HG03196 (cell line): ENCODE measurements around the gene SYNDIG1.

Source experiments
- ATAC-seq: cut with Tn5 transposase; IDR thresholded peaks from one replicate; pipeline ENCODE4 v1.9.1; 2021; ENCODE audit not compliant: unreplicated experiment

Gene SYNDIG1

GRCh38 chr20:24560571-24561491 is 91.4 kb downstream of the SYNDIG1 start:
- no peak for ATAC-seq

- ATAC-seq = no peak
These were observed 96.5 kb downstream of the SYNDIG1 start for GRCh38 chr20:24565835-24566351.

DNA sequence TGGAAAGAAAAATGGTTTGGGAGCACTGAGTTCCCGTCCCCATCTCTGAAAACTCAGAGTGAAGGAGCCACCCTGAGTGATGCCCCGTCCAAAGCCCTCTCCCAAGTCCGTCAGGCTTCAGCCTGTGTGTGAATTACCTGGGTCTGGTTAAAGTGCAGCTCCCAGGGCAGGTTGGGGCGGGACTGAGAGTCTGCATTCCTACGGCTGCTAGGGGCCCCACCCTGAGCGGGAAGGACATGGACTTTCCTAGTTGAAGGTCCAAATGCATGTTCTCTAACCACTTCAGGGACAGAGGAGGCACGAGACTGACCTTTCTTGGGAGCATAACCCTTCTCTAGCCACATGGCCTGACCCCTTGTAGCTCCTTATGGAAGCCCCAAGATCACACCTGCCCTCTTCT is 97.2 kb downstream of the SYNDIG1 start:
- ATAC-seq = no peak

DNA sequence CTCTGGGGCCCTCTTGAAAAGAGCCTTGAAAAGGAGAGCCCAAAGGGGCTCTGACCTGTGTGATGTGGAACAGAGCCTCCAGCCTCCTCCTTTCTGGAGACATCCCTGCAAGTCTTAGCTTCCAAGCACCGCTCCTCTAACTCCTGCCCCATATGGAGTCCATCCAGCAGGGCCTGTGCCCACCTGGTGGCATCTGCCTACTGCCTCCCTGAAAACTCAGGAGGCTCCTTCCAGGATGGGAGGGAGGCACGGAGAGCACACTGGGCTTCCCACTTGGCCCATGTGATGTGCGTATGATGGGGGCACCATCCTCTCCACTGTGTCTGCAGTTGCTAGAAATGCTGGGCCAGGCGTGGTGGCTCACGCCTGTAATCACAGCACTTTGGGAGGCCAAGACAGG is 98.1 kb downstream of the SYNDIG1 start:
- ATAC-seq = no peak

DNA sequence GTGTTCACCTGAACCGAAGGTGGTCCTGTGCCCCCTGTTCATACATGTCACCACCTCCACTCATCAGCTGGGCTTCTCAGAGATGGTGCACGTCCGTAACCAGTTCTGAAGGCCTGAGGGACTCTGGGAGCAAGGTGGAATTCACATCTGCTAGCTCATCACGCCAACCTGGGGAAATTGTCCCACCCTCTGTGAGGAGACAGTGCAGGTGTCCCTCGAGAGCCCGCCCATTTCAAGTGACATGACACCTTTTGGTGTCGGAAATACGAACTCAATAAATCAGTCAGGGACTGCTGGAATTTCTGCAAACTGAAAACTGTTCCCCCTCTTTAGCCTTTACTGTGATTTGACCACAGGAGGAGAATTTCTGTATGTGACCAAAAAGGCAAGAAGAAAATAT is 99.4 kb downstream of the SYNDIG1 start:
- no peak for ATAC-seq

DNA sequence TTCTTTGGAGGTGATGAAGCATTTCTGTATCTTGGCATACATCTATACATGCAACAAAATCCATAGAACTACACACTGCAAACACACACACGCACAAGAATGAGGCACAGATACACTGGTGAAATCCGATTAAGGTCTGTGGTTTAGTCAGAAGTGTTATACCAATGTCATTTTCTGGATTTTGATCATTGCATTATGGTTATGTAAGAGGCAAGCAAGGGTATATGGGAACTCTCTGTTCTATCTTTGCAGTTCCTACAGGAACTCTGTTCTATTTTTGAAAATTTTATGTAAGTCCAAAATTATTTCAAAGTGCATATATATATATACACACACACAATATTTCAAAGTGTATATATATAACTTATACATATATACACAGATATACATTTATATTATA is 101.7 kb downstream of the SYNDIG1 start:
- ATAC-seq = no peak

GRCh38 chr20:24572140-24572539 is 102.7 kb downstream of the SYNDIG1 start:
- ATAC-seq = no peak

DNA sequence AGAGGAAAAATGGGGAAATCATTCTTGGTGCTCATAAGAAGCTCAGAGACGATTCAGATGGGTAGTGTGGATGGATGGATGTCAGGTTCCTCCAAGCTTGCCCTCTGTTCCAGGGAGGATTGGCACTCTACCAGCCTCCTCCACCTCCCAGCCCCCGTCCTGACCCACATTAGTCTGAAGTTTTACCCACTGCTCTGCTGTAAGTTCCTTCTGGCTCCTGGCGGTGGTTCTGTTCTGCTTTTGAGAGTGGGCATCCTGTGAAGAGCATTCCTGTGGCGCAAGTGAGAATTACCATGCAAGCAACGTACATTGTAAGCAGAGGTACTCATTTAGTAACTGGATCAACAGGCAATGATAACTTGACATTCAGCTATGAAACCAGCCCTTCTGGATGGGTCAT is 103.4 kb downstream of the SYNDIG1 start:
- no peak for ATAC-seq

GRCh38 chr20:24573557-24573956 is 104.1 kb downstream of the SYNDIG1 start:
- ATAC-seq = no peak

DNA sequence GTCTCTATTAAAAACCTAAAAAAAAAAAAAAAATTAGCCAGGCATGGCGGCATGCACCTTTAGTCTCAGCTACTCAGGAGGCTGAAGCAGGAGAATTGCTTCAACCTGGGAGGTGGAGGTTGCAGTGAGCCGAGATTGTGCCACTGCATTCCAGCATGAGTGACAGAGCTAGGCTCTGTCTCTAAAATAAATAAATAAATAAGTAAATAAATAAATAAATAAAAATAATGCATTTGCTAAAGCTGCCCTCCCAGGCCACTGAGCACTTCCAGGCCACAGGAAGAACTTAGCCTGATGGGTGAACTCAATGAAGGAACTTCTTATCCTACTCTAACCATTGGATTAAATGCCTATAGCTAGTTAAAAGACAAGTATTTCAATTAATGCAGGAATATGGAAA is 104.9 kb downstream of the SYNDIG1 start:
- no peak for ATAC-seq

- no peak for ATAC-seq
These were observed 105.4 kb downstream of the SYNDIG1 start for GRCh38 chr20:24574797-24575196.

DNA sequence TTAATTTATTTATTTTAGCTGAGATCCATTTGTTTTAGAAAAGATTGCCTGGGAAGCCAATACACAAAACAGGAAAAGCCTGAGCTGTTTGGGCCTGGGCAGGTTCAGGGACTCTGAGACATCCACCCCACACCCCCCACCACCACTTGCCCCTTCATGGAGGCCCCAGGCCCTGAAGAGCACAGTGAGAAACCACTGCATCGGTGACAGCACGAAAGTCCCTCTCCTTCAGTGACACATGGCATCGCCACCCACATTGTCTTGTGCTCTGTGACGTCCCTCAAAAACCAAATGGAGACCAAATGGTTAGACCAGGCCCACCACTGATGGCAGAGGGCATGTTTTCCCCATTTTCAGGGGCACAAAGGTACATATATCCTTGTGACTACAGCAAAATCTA is 106.4 kb downstream of the SYNDIG1 start:
- ATAC-seq = no peak

DNA sequence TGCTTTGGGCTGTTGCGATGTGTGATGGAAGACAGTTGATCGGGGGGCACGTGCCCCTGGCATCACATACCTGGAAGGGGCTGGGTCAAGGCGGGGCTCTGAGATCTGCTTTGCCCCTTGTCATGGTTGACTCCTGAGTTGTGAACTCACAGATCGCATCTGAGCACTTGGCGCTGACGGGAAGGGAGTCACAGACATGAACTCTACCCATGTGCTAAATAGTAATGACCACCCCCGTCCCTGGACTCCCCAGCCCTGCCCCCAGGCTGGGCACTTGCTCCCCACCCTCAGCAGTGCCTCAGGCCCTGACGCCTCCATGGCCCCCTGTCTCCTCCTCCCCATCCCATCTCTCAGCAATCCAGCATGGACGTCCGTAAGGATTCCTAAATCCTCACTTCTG is 107.0 kb downstream of the SYNDIG1 start:
- ATAC-seq = no peak

GRCh38 chr20:24577271-24577909 is 108.0 kb downstream of the SYNDIG1 start:
- ATAC-seq = no peak

- ATAC-seq = no peak
These were observed 109.4 kb downstream of the SYNDIG1 start for GRCh38 chr20:24578567-24579415.

DNA sequence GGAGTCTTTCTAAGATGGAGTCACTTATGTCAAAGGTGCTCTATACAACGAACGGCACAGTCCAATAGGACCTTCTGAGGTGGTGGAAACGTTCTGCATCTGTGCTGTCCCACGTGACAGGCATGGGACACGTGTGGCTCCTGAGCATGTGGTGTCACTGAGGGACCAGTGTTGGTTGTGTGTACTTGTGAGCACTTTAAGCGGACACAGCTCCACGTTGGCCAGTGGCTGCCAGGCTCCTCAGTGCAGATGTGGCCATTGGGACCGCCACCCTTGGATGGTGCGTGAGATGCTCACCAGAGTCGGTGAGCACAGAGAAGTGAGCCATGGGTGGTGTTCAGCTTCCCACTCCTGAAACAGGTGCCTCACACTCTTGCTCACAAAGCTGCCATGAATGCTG is 110.0 kb downstream of the SYNDIG1 start:
- ATAC-seq = no peak

- ATAC-seq = no peak
These were observed 110.6 kb downstream of the SYNDIG1 start for GRCh38 chr20:24580006-24580405.

GRCh38 chr20:24580855-24581254 is 111.4 kb downstream of the SYNDIG1 start:
- no peak for ATAC-seq

DNA sequence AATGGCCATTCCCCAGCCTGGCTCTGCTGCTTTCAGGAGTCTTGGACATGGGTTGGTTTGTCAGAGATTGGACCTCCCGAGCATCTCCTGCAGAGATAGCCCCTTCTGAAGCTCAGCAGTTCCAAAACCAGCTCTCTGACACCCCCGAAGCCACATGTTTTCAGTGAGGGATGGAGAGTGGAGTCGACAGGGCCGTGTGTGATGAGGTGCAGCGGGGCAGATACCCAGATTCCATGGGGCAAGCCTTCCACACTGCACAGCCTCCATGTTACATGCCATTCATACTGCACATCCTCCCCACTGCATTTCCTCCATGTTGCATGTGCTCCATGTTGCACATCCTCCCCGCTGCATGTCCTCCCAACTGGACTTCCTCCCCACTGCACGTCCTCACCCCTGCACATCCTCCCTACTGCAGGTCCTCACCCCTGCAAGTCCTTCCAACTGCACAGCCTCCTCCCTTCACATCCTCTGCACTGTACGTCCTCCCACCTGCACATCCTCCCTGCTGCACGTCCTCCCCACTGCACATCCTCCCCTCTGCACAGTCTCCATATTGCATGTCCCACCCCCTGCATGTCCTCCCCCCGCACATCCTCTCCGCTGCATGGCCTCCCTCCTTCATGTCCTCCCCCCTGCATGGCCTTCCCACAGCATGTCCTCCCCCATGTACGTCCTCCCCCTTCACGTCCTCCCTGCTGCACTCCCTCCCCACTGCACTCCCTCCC is 112.2 kb downstream of the SYNDIG1 start:
- no peak for ATAC-seq

DNA sequence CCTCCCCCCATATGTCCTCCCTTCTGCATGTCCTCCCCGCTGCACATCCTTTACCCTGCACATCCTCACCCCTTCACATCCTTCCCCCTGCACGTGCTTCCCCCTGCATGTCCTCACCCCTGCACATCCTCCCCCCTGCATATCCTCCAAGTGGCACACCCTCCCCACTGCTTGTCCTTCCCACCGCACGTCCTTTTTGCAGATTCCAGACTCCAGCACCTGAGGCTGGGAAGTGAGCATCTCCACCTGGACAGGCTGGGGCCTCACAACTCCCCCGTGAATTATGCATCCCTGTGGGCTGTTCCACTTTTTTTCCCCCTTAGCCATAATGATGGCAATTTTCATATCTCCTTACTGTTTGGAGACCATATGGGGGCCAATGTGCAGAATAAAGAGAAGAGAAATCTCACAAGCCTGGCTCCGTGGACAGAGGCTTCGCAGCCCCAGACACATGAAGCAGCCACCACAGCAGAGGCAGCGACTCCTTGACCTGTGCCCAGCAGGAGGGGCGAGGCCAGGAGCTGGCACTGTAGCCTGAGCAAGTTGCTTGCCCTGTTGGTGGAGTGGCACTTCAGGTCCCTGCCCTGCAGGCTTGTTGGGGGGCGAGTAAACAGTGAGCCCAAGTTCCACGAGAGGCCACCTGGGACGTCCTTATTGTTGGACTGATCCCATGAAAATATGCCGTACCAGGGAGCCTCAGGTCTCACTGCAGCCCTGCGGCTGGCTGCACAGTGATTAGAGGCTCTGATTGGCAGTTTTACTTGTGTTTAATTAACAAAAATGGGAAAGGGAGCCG is 113.1 kb downstream of the SYNDIG1 start:
- ATAC-seq = no peak
